GM12873 (cell line): ENCODE results near the gene ARPC5L.

Source experiments
- CTCF ChIP-seq: IDR thresholded peaks from 2 replicates; pipeline ENCODE4 v1.5.1; 2012; ENCODE audit warnings: low read depth, mild to moderate bottlenecking, moderate library complexity, low read length, control low read depth; ENCODE audit not compliant: insufficient read depth; ENCODE audit errors: missing control alignments

ARPC5L gene

GRCh38 chr9:124877021-124877782 is 15.3 kb downstream of the ARPC5L start:
- TF ChIP-seq CTCF = no peak

GRCh38 chr9:124878021-124878420 is 16.1 kb downstream of the ARPC5L start:
- no peak for TF ChIP-seq CTCF

DNA sequence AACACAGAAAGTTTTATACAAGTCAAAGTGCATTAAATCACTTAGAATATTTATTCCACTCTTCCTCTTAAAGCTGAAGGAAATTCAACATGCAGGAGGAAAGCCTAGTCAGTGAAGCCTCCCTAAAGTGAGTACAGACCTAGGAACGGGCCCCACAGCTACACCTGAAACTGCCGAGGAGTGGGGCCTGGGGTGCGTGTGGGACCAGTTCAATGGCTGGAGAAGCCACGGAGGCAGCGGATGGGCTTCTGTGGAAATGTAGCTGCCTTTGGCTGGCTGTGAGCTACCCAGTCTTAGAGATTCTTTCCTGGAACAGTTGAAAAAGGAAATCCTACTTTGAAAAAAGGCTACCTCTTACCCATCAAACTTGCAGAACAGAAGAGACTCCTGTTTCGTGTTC is 16.6 kb downstream of the ARPC5L start:
- no peak for TF ChIP-seq CTCF

DNA sequence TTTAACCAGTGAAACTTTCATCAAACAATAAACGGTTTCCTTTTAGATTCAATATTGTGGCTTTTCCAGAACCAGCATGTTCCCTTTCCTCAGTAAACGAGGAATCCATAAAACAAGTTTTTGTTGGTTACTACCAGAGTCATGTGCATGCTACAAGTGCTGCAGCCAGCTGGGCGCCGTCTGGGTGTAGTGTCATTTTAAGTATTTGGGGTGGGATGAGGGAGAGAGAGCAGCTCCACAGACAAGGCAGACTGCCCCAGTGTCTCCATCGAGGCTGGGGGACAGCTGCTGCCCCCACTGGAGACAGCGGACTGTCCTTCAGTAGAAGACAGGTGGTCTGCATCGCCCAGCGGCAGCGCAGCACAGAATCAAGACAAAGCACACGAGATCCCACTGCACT is 17.3 kb downstream of the ARPC5L start:
- TF ChIP-seq CTCF = no peak

DNA sequence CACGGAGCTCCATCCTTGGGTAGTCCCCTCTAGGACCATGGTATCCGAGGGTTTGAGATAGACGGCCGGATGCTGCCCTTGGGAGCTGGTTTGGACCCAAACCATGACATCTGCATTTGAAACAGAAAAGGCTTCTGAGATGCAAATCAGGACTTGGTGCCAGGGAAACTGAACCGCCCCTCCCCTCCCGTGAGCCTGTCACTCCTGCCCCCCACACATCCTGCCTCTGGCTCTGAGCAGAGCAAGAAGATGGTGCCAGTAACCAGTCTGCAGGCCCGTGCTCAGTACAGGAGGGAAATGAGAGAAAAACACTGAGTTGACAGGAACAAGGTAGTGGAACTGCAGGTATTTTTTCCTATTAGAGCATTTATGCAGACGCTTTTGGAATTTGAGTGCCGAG is 18.6 kb downstream of the ARPC5L start:
- no peak for TF ChIP-seq CTCF

DNA sequence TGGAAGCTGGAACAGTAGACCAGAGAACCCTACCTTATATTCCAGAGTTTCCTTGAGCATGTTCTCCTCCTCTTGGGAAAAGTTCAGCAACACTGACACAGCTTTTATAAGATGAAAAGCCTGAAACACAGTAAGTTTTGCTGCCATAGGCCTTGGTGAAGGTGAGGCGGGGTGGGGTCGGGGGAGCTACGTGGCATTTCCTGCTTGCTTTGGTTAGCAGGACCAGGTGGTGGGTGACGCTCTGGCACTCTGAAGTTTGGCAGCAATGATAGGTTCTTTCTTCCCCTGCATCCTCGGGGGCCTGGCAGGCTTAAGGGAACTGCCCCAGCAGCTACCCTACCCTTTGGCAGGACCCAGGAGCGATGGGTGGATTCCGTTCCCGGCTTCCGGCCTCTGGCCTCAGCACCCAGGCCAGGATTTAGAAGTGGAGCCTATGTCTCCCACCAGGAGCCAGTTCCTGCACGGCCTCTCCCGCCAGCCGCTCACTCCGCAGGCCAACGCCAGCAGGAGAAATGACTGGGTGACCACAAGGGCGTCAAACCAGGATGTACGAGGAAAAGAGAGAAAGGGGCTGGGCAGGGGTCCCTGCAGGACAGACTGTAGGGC is 19.3 kb downstream of the ARPC5L start:
- TF ChIP-seq CTCF = no peak

GRCh38 chr9:124882231-124882630 is 20.3 kb downstream of the ARPC5L start:
- no peak for TF ChIP-seq CTCF
